DND-41 (cell line): ENCODE results near the gene OLIG1.

Experiments
- ATAC-seq: fragments of 200-7000 bp; cut with Tn5 transposase; 3 replicates; pipeline ENCODE4 v1.9.1; 2021; ENCODE audit warnings: low read depth; ENCODE audit not compliant: insufficient read depth
- DNase-seq: peaks from one replicate; pipeline ENCODE4 v3.0.0-alpha.2; 2020
- H2AFZ ChIP-seq: 2 replicates; pipeline ENCODE4 v1.6.0; 2012; ENCODE audit warnings: low read depth, low read length
- H3K27ac ChIP-seq: 2 replicates; pipeline ENCODE4 v1.5.1; 2012; ENCODE audit warnings: low read length, inconsistent platforms
- H3K27me3 ChIP-seq: fragments of 200-600 bp; sonication (generic); 2 replicates; pipeline ENCODE4 v1.6.0; 2012; ENCODE audit warnings: low read length, mild to moderate bottlenecking, inconsistent platforms; ENCODE audit not compliant: insufficient read depth, poor library complexity
- H3K36me3 ChIP-seq: 2 replicates; pipeline ENCODE4 v1.5.1; 2012; ENCODE audit warnings: low read length, inconsistent platforms; ENCODE audit not compliant: insufficient read depth
- H3K4me1 ChIP-seq: 2 replicates; pipeline ENCODE4 v1.5.1; 2012; ENCODE audit warnings: mild to moderate bottlenecking, low read length; ENCODE audit not compliant: insufficient read depth
- H3K4me2 ChIP-seq: 2 replicates; pipeline ENCODE4 v1.6.0; 2012; ENCODE audit warnings: mild to moderate bottlenecking, moderate library complexity, low read length, inconsistent platforms; ENCODE audit not compliant: insufficient read depth
- H3K4me3 ChIP-seq, 2 experiments: fragments of 200-600 bp in 1 of 2; shearing (Covaris generic) in 1 of 2; 2 replicates each; pipeline ENCODE4 v1.5.1; 2012 to 2016; ENCODE audit warnings: inconsistent platforms in 2 of 2, low read length in 2 of 2, mild to moderate bottlenecking in 2 of 2, low read depth in 1 of 2, moderate library complexity in 1 of 2
- H3K79me2 ChIP-seq: 2 replicates; pipeline ENCODE4 v1.6.0; 2012; ENCODE audit warnings: low read length, inconsistent platforms; ENCODE audit not compliant: insufficient read depth
- H3K9ac ChIP-seq: 2 replicates; pipeline ENCODE4 v1.6.0; 2012; ENCODE audit warnings: low read depth, mild to moderate bottlenecking, inconsistent platforms, low read length, moderate library complexity
- H3K9me3 ChIP-seq: 2 replicates; pipeline ENCODE4 v1.5.1; 2012; ENCODE audit warnings: low read length, moderate library complexity, mild to moderate bottlenecking, inconsistent platforms; ENCODE audit not compliant: insufficient read depth, severe bottlenecking
- H4K20me1 ChIP-seq: 2 replicates; pipeline ENCODE4 v1.6.0; 2012; ENCODE audit warnings: low read length; ENCODE audit not compliant: insufficient read depth
- CTCF ChIP-seq: IDR thresholded peaks from 2 replicates; pipeline ENCODE4 v1.5.1; 2012; ENCODE audit warnings: borderline replicate concordance, low read length, moderate library complexity, mild to moderate bottlenecking; ENCODE audit not compliant: poor library complexity, severe bottlenecking; ENCODE audit errors: extremely low read depth
- EZH2 ChIP-seq: IDR thresholded peaks from 3 replicates; pipeline ENCODE4 v1.6.1; 2012; ENCODE audit warnings: borderline replicate concordance, low read depth, mild to moderate bottlenecking, moderate library complexity, low read length, inconsistent platforms; ENCODE audit not compliant: severe bottlenecking

Gene OLIG1

GRCh38 chr21:33023574-33024200, 46.3 kb upstream of the OLIG1 start:
- H2AFZ ChIP-seq: no peak overlapping the region
- H3K79me2 ChIP-seq: no peaks in the 10 kb centered on the region
- H3K4me3 ChIP-seq: no peak overlapping the region
- H3K4me1 ChIP-seq: peaks cover 9% of the 10 kb centered on the region
- no peaks in the 10 kb centered on the region for H3K9me3 ChIP-seq
- no peak overlapping the region for H3K27ac ChIP-seq
- no peak for DNase-seq
- ATAC-seq: no peak
- no peak overlapping the region for H3K9ac ChIP-seq
- H4K20me1 ChIP-seq: no peaks in the 10 kb centered on the region; the same call in 1 of the 2 replicates
- H3K27me3 ChIP-seq: peaks cover 35% of the 10 kb centered on the region
- no peak for TF ChIP-seq CTCF
- TF ChIP-seq EZH2: no peak
- no peaks in the 10 kb centered on the region for H3K36me3 ChIP-seq
- no peak overlapping the region for H3K4me2 ChIP-seq

- H4K20me1 ChIP-seq: no peaks in the 10 kb centered on the region; the same call in 1 of the 2 replicates
- no peaks in the 10 kb centered on the region for H3K36me3 ChIP-seq
- DNase-seq (no peak), ATAC-seq (no peak)
- no peak overlapping the region for H3K4me3 ChIP-seq
- H3K9me3 ChIP-seq: no peaks in the 10 kb centered on the region
- H3K4me1 ChIP-seq: peaks cover 9% of the 10 kb centered on the region
- H3K9ac ChIP-seq: no peak overlapping the region
- no peak overlapping the region for H2AFZ ChIP-seq
- TF ChIP-seq EZH2 (no peak), CTCF (no peak)
- H3K27me3 ChIP-seq: peaks cover 34% of the 10 kb centered on the region
- no peak overlapping the region for H3K4me2 ChIP-seq
- H3K79me2 ChIP-seq: no peaks in the 10 kb centered on the region
- H3K27ac ChIP-seq: no peak overlapping the region
Measured at GRCh38 chr21:33024201-33025103, 45.5 kb upstream of the OLIG1 start.

- H3K9me3 ChIP-seq: no peaks in the 10 kb centered on the region
- H3K4me1 ChIP-seq: peaks cover 3% of the 10 kb centered on the region
- H4K20me1 ChIP-seq: no peaks in the 10 kb centered on the region; the same call in 1 of the 2 replicates
- TF ChIP-seq CTCF (no peak), EZH2 (no peak)
- H3K36me3 ChIP-seq: no peaks in the 10 kb centered on the region
- no peak overlapping the region for H3K9ac ChIP-seq
- ATAC-seq (no peak), DNase-seq (no peak)
- peaks cover 28% of the 10 kb centered on the region for H3K27me3 ChIP-seq
- no peak overlapping the region for H3K4me3 ChIP-seq
- no peaks in the 10 kb centered on the region for H3K79me2 ChIP-seq
- H3K27ac ChIP-seq: no peak overlapping the region
- H3K4me2 ChIP-seq: no peak overlapping the region
- H2AFZ ChIP-seq: no peak overlapping the region
Measured at GRCh38 chr21:33025106-33025488, 44.8 kb upstream of the OLIG1 start.
